ENCODE results near the gene ATF1. TPM values are rescaled to one million over a fixed set of nuclear protein-coding genes. Genes with fewer than 3 reads are reported as not detected.
"Not testable (repeated sequence)": the region's sequence is repeated elsewhere in the genome, so short reads cannot be mapped to it uniquely, and the experiment has no call there.

Gene ATF1
- polyA plus RNA-seq, 6 donors from 2014 or later = 33.5 to 66.1 (median 45.2) TPM

DNA sequence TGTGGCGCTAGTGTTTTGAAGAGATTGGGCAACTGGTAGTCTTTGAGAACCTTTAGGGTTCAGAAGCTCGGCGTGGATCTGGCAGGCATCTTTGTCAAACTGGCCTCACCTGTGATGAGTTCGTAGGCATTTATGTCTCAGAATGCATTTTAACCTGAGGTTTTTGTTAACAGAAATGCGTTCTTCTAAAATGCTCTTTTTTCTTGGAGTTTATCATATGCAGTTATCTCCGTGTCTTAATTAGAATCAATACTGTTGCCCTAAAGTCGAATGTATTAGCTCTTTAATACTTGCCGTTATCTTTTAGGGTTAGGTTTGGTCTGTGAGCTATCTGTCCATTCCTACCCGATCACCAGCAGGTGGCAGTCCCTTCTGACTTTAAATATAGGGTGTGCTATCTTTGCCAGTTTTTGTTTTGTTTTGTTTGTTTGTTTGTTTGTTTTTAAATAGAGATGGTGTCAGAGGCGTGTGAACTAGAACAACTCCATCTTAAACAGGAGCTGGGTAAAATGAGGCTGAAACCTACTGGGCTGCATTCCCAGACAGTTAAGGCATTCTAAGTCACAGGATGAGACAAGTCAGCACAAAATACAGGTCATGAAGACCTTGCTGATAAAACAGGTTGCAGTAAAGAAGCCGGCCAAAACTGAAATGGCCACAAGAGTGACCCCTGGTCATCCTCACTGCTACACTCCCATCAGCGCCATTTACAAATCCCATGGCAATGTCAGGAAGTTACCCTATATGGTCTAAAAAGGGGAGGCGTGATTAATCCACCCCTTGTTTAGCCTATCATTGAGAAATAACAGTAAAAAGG, 1.4 kb downstream of the ATF1 start:
- DNase-seq (peak; percentile 46), ATAC-seq (ENCODE audit: low read depth in 2 of 2) (peak; percentile 24 to 28)
- Mint-ChIP-seq H3K4me1 (peaks cover 30 to 38% (median 36%) of the 10 kb centered on the region in 3 donors), H3K27me3 (no peaks in the 10 kb centered on the region), H3K9me3 (peaks cover 0 to 3% (median 0%) of the 10 kb centered on the region in 7 donors), H3K36me3 (peaks cover 0 to under 1% of the 10 kb centered on the region in 2 donors), H3K4me3 (peak overlapping the region; percentile 90 to 98 (median 94)), H3K27ac (peak overlapping the region; percentile 42 to 98 (median 95))

- Mint-ChIP-seq H3K9me3 (peaks cover 0 to 3% (median 0%) of the 10 kb centered on the region in 7 donors), H3K4me3 (no peak overlapping the region), H3K27me3 (no peaks in the 10 kb centered on the region), H3K27ac (no peak overlapping the region), H3K36me3 (peaks cover 16 to 19% of the 10 kb centered on the region in 2 donors), H3K4me1 (peaks cover 20 to 28% (median 27%) of the 10 kb centered on the region in 3 donors)
- ATAC-seq (ENCODE audit: low read depth in 2 of 2) (no peak), DNase-seq (no peak)
These were observed 4.5 kb downstream of the ATF1 start for GRCh38 chr12:50768391-50768790.

DNA sequence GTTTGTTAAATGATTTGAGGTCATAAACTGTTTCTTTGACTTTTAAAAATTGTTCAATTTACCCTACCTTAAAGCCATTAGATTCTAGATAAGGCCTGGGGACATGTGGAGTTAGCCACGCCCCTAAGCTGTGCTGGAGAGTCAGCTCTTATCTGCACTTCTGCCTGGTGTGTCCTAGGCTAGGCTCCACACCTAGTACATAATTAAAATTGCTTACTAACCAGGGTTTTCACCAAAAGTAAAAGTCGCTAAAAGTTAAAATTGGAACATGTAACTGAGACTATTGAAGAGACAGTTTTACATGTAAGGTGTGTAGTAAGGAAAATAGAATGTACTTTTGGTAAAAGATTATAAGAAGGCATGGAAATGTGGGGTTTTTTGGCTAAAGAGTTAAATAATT, 4.9 kb downstream of the ATF1 start:
- DNase-seq; H3K27me3 Mint-ChIP-seq; ATAC-seq (ENCODE audit: low read depth in 2 of 2); H3K4me3 Mint-ChIP-seq; H3K27ac Mint-ChIP-seq; H3K9me3 Mint-ChIP-seq: not testable (repeated sequence)
- Mint-ChIP-seq H3K4me1 (peaks cover 24 to 30% (median 24%) of the 10 kb centered on the region in 3 donors), H3K36me3 (peaks cover 16 to 19% of the 10 kb centered on the region in 2 donors)

DNA sequence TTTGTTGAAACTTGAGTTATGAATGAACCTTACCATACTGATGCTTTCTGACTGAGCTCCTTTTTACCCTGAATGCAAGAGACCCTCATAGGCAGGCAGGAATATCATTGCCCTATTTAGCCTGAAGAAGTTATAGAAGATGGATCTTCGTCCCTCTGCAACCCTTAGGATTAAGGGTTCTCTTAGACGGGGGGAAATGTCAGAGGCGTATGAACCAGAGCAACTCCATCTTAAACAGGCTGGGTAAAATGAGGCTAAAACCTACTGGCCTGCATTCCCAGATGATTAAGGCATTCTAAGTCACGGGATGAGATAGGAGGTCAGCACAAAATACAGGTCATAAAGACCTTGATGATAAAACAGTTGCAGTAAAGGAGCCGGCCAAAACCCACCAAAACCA, 7.5 kb downstream of the ATF1 start:
- no peaks in the 10 kb centered on the region for H3K27me3 Mint-ChIP-seq
- peaks cover 0 to 3% (median 0%) of the 10 kb centered on the region in 7 donors for H3K9me3 Mint-ChIP-seq
- no peak for DNase-seq
- peak overlapping the region in 1 of 8 donors; percentile 24 for H3K4me3 Mint-ChIP-seq
- no peak for ATAC-seq (ENCODE audit: low read depth in 2 of 2)
- peaks cover 16 to 19% of the 10 kb centered on the region in 2 donors for H3K36me3 Mint-ChIP-seq
- H3K4me1 Mint-ChIP-seq = peaks cover 16 to 23% (median 17%) of the 10 kb centered on the region in 3 donors
- H3K27ac Mint-ChIP-seq = peak overlapping the region in 1 of 6 donors; percentile 37

DNA sequence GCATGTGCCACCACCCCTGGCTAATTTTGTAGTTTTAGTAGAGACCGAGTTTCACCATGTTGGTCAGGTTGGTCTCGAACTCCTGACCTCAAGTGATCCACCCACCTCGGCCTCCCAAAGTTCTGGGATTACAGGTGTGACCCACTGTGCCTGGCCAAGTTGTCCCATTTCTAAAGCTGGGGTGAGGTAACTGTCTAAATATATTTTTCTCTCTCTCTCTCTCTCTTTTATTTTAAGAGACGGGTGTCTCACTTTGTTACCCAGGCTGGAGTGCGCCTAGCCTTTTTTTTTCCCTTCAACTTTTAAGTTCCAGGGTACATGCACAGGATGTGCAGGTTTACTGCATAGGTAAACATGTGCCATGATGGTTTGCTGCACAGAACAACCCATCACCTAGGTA, 8.6 kb downstream of the ATF1 start:
- Mint-ChIP-seq H3K36me3 (peaks cover 16 to 19% of the 10 kb centered on the region in 2 donors), H3K9me3 (peaks cover 0 to 3% (median 0%) of the 10 kb centered on the region in 7 donors), H3K4me3 (no peak overlapping the region), H3K4me1 (peaks cover 12 to 24% (median 13%) of the 10 kb centered on the region in 3 donors), H3K27me3 (no peaks in the 10 kb centered on the region), H3K27ac (no peak overlapping the region)
- ATAC-seq (ENCODE audit: low read depth in 2 of 2) (no peak), DNase-seq (no peak)

- Mint-ChIP-seq H3K27ac (no peak overlapping the region), H3K36me3 (peaks cover 16 to 19% of the 10 kb centered on the region in 2 donors), H3K9me3 (peaks cover 0 to 3% (median 0%) of the 10 kb centered on the region in 7 donors), H3K4me1 (peaks cover 12 to 24% (median 13%) of the 10 kb centered on the region in 3 donors), H3K4me3 (no peak overlapping the region), H3K27me3 (no peaks in the 10 kb centered on the region)
- no peak for ATAC-seq (ENCODE audit: low read depth in 2 of 2)
- DNase-seq = no peak
These were observed 9.0 kb downstream of the ATF1 start for GRCh38 chr12:50772877-50773276.

- H3K9me3 Mint-ChIP-seq = peaks cover 0 to 3% (median 0%) of the 10 kb centered on the region in 7 donors
- H3K27ac Mint-ChIP-seq = peak overlapping the region in 1 of 6 donors; percentile 60
- peaks cover 14 to 25% (median 23%) of the 10 kb centered on the region in 3 donors for H3K4me1 Mint-ChIP-seq
These were observed 11.3 kb downstream of the ATF1 start for GRCh38 chr12:50775251-50775650.

DNA sequence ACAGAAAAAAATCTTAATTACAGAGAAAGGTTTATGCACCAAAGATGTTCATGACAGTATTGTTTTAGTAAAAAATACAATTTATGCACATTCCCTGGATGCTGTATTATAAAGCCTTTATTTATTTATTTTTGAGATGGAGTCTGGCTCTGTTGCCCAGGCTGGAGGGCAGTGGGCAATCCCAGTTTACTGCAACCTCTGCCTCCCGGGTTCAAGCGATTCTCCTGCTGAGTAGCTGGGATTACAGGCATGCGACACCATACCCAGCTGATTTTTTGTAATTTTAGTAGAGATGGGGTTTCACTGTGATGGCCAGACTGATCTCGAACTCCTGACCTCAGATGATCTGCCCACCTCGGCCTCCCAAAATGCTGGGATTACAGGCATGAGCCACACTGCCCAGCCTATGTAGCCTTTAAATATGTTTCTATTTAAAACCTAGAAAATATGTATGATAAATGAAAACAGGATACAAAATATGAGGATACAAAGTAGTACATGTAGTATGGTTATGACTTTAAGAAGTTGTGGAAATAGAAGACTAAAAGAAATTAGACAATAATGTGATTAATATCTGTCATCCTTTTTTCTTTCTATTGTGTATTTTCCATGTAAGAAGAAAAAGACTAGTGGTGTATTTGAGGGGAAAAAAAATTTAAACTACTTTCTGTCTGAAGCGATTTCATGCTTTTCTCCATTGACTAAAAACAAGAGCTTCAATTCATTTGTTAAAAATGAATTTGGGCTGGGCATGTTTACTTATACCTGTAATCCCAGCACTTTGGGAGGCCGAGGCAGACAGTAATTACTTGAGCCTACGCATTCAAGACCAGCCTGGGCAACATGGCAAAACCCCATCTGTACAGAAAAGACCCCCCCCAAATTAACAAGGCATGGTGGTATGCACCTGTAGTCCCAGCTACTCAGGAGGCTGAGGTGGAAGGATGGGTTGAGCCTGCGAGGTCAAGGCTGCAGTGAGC, 13.1 kb downstream of the ATF1 start:
- no peak for DNase-seq
- no peaks in the 10 kb centered on the region for H3K27me3 Mint-ChIP-seq
- H3K4me1 Mint-ChIP-seq = peaks cover 14 to 25% (median 23%) of the 10 kb centered on the region in 3 donors
- peaks cover 0 to 3% (median 0%) of the 10 kb centered on the region in 7 donors for H3K9me3 Mint-ChIP-seq
- peaks cover 12 to 14% of the 10 kb centered on the region in 2 donors for H3K36me3 Mint-ChIP-seq
- H3K4me3 Mint-ChIP-seq = no peak overlapping the region
- H3K27ac Mint-ChIP-seq = peak overlapping the region in 2 of 6 donors; percentile 38 to 62
- no peak for ATAC-seq (ENCODE audit: low read depth in 2 of 2)

More at GRCh38 chr12:50775251-50775650, 11.3 kb downstream of the ATF1 start:
- no peak for ATAC-seq (ENCODE audit: low read depth in 2 of 2)
- Mint-ChIP-seq H3K36me3 (peaks cover 16 to 25% of the 10 kb centered on the region in 2 donors), H3K27me3 (no peaks in the 10 kb centered on the region), H3K4me3 (no peak overlapping the region)
- no peak for DNase-seq

DNA sequence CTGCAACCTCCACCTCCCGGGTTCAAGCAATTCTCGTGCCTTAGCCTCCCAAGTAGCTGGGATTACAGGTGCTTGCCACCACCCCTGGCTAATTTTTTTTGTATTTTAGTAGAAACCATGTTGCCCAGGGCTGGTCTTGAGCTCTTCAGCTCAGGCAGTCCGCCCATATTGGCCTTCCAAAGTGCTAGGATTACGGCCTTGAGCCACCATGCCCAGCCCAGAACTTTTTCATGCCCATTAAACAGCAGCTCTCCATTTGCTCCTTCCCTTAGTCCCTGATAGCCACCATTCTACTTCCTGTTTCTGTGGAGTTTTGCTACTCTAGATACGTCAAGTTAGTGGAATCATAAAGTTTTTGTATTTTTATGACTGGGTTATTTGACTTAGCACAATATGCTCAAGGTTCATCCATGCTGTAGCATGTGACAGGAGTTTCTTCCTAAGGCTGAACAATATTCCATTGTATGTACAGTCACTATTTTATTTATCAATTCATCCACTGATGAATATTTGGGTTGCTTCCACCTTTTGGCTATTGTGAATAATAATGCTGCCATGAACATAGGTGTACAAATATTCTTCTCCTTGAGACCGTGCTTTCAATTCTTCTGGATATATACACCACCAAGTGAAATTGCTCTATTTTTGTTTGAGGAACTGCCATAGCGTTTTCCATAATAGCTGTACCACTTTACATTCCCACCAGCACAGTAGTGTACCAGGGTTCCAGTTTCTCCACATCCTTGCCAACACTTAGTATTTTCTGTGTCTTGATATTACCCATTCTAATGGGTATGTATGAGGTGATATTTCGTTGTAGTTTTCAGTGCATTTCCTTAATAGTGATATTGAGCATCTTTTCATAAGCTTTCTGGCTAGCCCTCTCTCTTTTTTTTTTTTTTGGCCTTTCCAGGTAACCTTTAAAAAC, 15.0 kb downstream of the ATF1 start:
- Mint-ChIP-seq H3K9me3 (peaks cover 0 to 1% (median 0%) of the 10 kb centered on the region in 7 donors), H3K4me3 (no peak overlapping the region), H3K27ac (peak overlapping the region in 2 of 6 donors; percentile 31 to 65), H3K36me3 (peaks cover 6% of the 10 kb centered on the region in 2 donors), H3K4me1 (peaks cover 5 to 22% (median 15%) of the 10 kb centered on the region in 3 donors), H3K27me3 (no peaks in the 10 kb centered on the region)
- DNase-seq = no peak
- ATAC-seq (ENCODE audit: low read depth in 2 of 2) = no peak

DNA sequence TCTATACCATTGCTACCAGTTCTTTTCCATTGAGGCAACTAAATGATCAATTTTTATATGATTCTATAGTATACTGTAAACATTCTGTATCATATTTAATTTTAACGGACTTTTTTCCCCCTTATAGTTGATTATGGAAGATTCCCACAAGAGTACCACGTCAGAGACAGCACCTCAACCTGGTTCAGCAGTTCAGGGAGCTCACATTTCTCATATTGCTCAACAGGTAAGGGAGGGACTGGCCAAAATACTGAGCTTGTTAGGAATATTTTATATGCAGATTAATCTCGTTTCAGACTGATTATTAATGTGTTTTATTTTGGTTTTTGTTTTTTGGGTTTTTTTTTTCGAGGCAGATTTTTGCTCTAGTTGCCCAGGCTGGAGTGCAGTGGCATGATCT, 16.1 kb downstream of the ATF1 start:
- H3K4me1 Mint-ChIP-seq = peaks cover 5 to 15% (median 13%) of the 10 kb centered on the region in 3 donors
- H3K9me3 Mint-ChIP-seq = peaks cover 0 to 1% (median 0%) of the 10 kb centered on the region in 7 donors
- H3K36me3 Mint-ChIP-seq = peaks cover 6 to 13% of the 10 kb centered on the region in 2 donors
- H3K27me3 Mint-ChIP-seq = no peaks in the 10 kb centered on the region
- no peak overlapping the region for H3K4me3 Mint-ChIP-seq
- DNase-seq (no peak), ATAC-seq (ENCODE audit: low read depth in 2 of 2) (no peak)
- no peak overlapping the region for H3K27ac Mint-ChIP-seq

DNA sequence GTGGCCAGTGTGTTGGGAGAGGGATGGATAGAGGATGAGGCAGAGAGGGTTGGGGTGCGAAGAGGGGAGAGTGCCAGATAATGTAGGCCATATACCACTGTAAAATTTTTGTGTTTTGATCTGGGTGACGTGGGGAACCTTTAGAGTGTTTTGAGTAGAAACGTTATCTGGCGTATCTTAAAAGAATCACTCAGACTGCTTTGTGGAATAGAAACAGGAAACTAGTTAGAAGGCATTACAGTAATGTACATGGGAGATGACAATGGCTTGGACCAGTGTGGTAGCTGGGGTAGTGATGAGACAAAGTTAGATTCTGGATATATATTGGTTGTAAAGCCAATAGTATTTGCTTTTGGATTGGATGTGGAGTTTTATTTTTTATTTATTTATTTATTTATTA, 20.6 kb downstream of the ATF1 start:
- H3K27me3 Mint-ChIP-seq = no peaks in the 10 kb centered on the region
- ATAC-seq (ENCODE audit: low read depth in 2 of 2) (no peak), DNase-seq (no peak)
- H3K4me1 Mint-ChIP-seq = peaks cover 0 to 5% (median under 1%) of the 10 kb centered on the region in 3 donors
- peaks cover 33 to 40% of the 10 kb centered on the region in 2 donors for H3K36me3 Mint-ChIP-seq
- no peak overlapping the region for H3K4me3 Mint-ChIP-seq
- peaks cover 4 to 22% (median 9%) of the 10 kb centered on the region in 7 donors for H3K9me3 Mint-ChIP-seq
- H3K27ac Mint-ChIP-seq = peak overlapping the region in 1 of 6 donors; percentile 9

GRCh38 chr12:50785406-50786001, 21.6 kb downstream of the ATF1 start:
- no peaks in the 10 kb centered on the region for H3K27me3 Mint-ChIP-seq
- H3K9me3 Mint-ChIP-seq = peaks cover 4 to 22% (median 9%) of the 10 kb centered on the region in 7 donors
- H3K4me3 Mint-ChIP-seq = no peak overlapping the region
- H3K4me1 Mint-ChIP-seq = peaks cover 0 to 7% (median 3%) of the 10 kb centered on the region in 3 donors
- peak overlapping the region in 1 of 6 donors; percentile 22 for H3K27ac Mint-ChIP-seq
- peaks cover 33 to 34% of the 10 kb centered on the region in 2 donors for H3K36me3 Mint-ChIP-seq
- ATAC-seq (ENCODE audit: low read depth in 2 of 2) = no peak
- no peak for DNase-seq
